Neural progenitor cell (in vitro differentiated cells): Measurements from ENCODE around the gene AMBN. TPM values are rescaled to one million over a fixed set of nuclear protein-coding genes. Genes with fewer than 3 reads are reported as not detected.

Experiments
- DNase-seq: peaks from one replicate; pipeline ENCODE4 v3.0.0-alpha.2; 2016; ENCODE audit warnings: low spot score
- H2AFZ ChIP-seq: fragments of 200-600 bp; sonication (generic); replicated peaks from 2 replicates; pipeline ENCODE4 v1.6.1; 2016; ENCODE audit warnings: antibody characterized with exemption
- H3F3A ChIP-seq: fragments of 200-600 bp; sonication (generic); 2 replicates; pipeline ENCODE4 v1.6.1; 2016; ENCODE audit warnings: antibody characterized with exemption, low read depth
- H3K27ac ChIP-seq: fragments of 200-600 bp; sonication (generic); 2 replicates; pipeline ENCODE4 v1.5.1; 2016; ENCODE audit warnings: mild to moderate bottlenecking
- H3K27me3 ChIP-seq: fragments of 200-600 bp; sonication (generic); 2 replicates; pipeline ENCODE4 v1.6.1; 2016; ENCODE audit warnings: mild to moderate bottlenecking, moderate library complexity
- H3K36me3 ChIP-seq: fragments of 200-600 bp; sonication (generic); 2 replicates; pipeline ENCODE4 v1.5.1; 2016
- H3K4me1 ChIP-seq: fragments of 200-600 bp; sonication (generic); 2 replicates; pipeline ENCODE4 v1.6.1; 2016; ENCODE audit warnings: mixed run types
- H3K4me2 ChIP-seq: fragments of 200-600 bp; sonication (generic); 2 replicates; pipeline ENCODE4 v1.6.1; 2016
- H3K4me3 ChIP-seq: fragments of 200-600 bp; sonication (generic); 2 replicates; pipeline ENCODE4 v1.5.1; 2016
- H3K79me2 ChIP-seq: fragments of 200-600 bp; sonication (generic); 2 replicates; pipeline ENCODE4 v1.6.1; 2016; ENCODE audit warnings: low read depth
- H3K9ac ChIP-seq: fragments of 200-600 bp; sonication (generic); 2 replicates; pipeline ENCODE4 v1.6.1; 2016
- H3K9me3 ChIP-seq: fragments of 200-600 bp; sonication (generic); 2 replicates; pipeline ENCODE4 v1.5.1; 2016; ENCODE audit warnings: low read depth
- H4K20me1 ChIP-seq: fragments of 200-600 bp; sonication (generic); 2 replicates; pipeline ENCODE4 v1.6.1; 2016; ENCODE audit warnings: low read depth
- H3K27ac Mint-ChIP-seq: 3 replicates; pipeline ENCODE4 v1.8.0; 2021; ENCODE audit warnings: mixed read lengths
- H3K27me3 Mint-ChIP-seq: 2 replicates; pipeline ENCODE4 v1.8.0; 2022; ENCODE audit warnings: low read depth, mild to moderate bottlenecking, inconsistent platforms, moderate library complexity, mixed read lengths; ENCODE audit not compliant: insufficient read depth
- H3K36me3 Mint-ChIP-seq: 3 replicates; pipeline ENCODE4 v1.8.0; 2021; ENCODE audit warnings: mixed read lengths
- H3K4me1 Mint-ChIP-seq: 3 replicates; pipeline ENCODE4 v1.8.0; 2021; ENCODE audit warnings: mixed read lengths
- H3K4me3 Mint-ChIP-seq: 3 replicates; pipeline ENCODE4 v1.8.0; 2021; ENCODE audit warnings: mild to moderate bottlenecking, moderate library complexity, mixed read lengths
- H3K9me3 Mint-ChIP-seq: 3 replicates; pipeline ENCODE4 v1.8.0; 2020; ENCODE audit warnings: mixed read lengths
- EZH2 ChIP-seq: fragments of 200-600 bp; sonication (generic); IDR thresholded peaks from 2 replicates; pipeline ENCODE4 v1.6.1; 2017; ENCODE audit warnings: antibody characterized with exemption, mild to moderate bottlenecking, moderate library complexity
- EZH2phosphoT487 ChIP-seq: fragments of 200-600 bp; sonication (generic); IDR thresholded peaks from 2 replicates; pipeline ENCODE4 v1.6.1; 2017; ENCODE audit warnings: antibody characterized with exemption
- total RNA-seq: library from RNA; depleted of rRNA; stranded (reverse); fragments of >200 nt; gene quantifications from 2 replicates; pipeline ENCODE4 v1.2.3, GENCODE V29; 2015; ENCODE audit warnings: low replicate concordance
- TF ChIP-seq, protein P1 (sequence below): fragments of 200-600 bp; sonication (generic); IDR thresholded peaks from 2 replicates; pipeline ENCODE4 v1.5.1; 2017; ENCODE audit warnings: antibody characterized with exemption, mild to moderate bottlenecking

The AMBN gene
- total RNA-seq, 1 donor from 2014 or later: not detected

DNA sequence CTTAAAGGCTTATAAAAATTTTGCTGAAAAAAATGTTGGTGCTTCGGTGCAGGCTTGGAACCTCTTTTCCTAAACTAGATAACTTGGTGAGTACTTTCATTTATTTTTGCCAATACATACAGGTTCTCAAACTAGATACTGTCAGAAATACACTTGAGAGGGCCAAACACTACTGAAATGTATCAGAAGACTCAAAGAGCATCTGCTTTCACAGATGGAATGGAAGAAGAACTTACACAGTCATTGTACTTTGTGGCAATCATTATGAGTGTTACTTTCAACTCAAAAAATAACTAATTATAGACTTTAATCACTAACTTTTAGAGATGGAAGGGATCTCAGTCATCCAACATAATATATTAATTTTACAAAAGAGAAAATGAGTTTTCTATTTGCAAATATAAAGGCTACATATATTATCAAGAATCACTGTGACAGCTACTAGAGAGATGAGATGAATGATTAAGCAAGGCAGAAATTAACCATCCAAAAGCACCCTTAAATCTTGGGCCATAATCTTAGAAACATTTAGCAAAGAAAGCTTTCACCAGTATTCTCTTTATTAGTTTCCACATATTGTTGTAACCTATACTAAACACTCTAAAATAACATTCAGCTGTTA is 37.5 kb downstream of the AMBN start:
- DNase-seq: no peak
- Histone ChIP-seq H3F3A (no peaks in the 10 kb centered on the region), H3K79me2 (no peaks in the 10 kb centered on the region), H3K27ac (no peak overlapping the region), H3K9me3 (no peaks in the 10 kb centered on the region), H2AFZ (no peak overlapping the region), H3K36me3 (no peaks in the 10 kb centered on the region), H3K9ac (no peak overlapping the region), H4K20me1 (no peaks in the 10 kb centered on the region), H3K4me1 (no peaks in the 10 kb centered on the region), H3K4me2 (no peak overlapping the region), H3K4me3 (no peak overlapping the region), H3K27me3 (no peaks in the 10 kb centered on the region)
- TF ChIP-seq EZH2phosphoT487 (no peak), EZH2 (no peak)
- TF ChIP-seq, protein P1, sequence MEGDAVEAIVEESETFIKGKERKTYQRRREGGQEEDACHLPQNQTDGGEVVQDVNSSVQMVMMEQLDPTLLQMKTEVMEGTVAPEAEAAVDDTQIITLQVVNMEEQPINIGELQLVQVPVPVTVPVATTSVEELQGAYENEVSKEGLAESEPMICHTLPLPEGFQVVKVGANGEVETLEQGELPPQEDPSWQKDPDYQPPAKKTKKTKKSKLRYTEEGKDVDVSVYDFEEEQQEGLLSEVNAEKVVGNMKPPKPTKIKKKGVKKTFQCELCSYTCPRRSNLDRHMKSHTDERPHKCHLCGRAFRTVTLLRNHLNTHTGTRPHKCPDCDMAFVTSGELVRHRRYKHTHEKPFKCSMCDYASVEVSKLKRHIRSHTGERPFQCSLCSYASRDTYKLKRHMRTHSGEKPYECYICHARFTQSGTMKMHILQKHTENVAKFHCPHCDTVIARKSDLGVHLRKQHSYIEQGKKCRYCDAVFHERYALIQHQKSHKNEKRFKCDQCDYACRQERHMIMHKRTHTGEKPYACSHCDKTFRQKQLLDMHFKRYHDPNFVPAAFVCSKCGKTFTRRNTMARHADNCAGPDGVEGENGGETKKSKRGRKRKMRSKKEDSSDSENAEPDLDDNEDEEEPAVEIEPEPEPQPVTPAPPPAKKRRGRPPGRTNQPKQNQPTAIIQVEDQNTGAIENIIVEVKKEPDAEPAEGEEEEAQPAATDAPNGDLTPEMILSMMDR: no peak
- H3K36me3 Mint-ChIP-seq: no peaks in the 10 kb centered on the region
- H3K27ac Mint-ChIP-seq: no peak overlapping the region
- H3K4me1 Mint-ChIP-seq: peaks cover 2% of the 10 kb centered on the region
- H3K27me3 Mint-ChIP-seq: no peaks in the 10 kb centered on the region
- no peaks in the 10 kb centered on the region for H3K9me3 Mint-ChIP-seq
- H3K4me3 Mint-ChIP-seq: no peak overlapping the region

DNA sequence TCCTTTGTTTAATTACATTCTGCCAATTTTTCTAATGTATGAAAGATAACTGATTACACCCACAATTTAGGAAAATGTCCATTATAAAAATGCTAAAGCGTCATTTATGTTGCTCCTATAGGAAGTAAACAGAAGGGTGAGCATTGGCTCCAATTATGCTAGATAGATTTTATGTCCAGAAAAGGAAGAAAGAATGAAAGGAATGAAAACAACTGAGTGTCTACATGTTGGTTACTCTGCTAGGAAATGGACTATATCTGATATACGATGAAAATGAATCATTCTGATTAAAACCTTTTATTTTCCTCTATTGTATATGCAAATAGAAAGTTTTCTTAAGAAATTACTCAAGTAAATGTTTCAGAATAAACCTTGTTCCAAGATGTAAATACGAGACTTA is 38.1 kb downstream of the AMBN start:
- H3K4me2 ChIP-seq: no peak overlapping the region
- no peaks in the 10 kb centered on the region for H3K4me1 ChIP-seq
- no peaks in the 10 kb centered on the region for H3K9me3 ChIP-seq
- Mint-ChIP-seq H3K4me1 (peaks cover 2% of the 10 kb centered on the region), H3K4me3 (no peak overlapping the region), H3K9me3 (no peaks in the 10 kb centered on the region), H3K27ac (no peak overlapping the region), H3K27me3 (no peaks in the 10 kb centered on the region), H3K36me3 (no peaks in the 10 kb centered on the region)
- H3F3A ChIP-seq: no peaks in the 10 kb centered on the region
- DNase-seq: no peak
- H2AFZ ChIP-seq: no peak overlapping the region
- H4K20me1 ChIP-seq: no peaks in the 10 kb centered on the region
- no peaks in the 10 kb centered on the region for H3K27me3 ChIP-seq
- H3K4me3 ChIP-seq: no peak overlapping the region
- no peaks in the 10 kb centered on the region for H3K79me2 ChIP-seq
- no peaks in the 10 kb centered on the region for H3K36me3 ChIP-seq
- TF ChIP-seq EZH2phosphoT487 (no peak), EZH2 (no peak)
- TF ChIP-seq, protein P1: no peak
- H3K9ac ChIP-seq: no peak overlapping the region
- H3K27ac ChIP-seq: no peak overlapping the region

DNA sequence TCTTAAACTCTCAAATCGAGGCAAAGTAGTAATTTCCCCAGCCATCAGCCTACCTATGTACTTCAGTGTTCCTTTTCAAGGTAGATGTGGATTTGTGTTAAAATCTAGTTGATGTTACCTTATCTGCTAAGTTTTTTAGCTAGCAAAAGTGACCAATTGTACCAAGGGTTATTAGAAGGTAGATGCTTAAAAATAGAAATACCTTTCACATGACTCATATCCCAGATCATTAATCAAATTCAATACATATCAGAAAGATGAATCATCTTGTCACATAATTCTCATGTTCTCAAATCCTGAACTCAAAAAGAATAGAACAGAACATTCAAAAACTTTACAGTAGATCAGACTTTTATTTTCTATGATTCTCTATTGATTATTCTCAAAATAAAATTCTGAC is 40.0 kb downstream of the AMBN start:
- Histone ChIP-seq H3F3A (no peaks in the 10 kb centered on the region), H2AFZ (no peak overlapping the region), H3K79me2 (no peaks in the 10 kb centered on the region), H3K27ac (no peak overlapping the region), H3K4me3 (no peak overlapping the region), H3K4me1 (no peaks in the 10 kb centered on the region), H3K4me2 (no peak overlapping the region), H3K9me3 (no peaks in the 10 kb centered on the region), H3K9ac (no peak overlapping the region), H3K36me3 (no peaks in the 10 kb centered on the region), H4K20me1 (no peaks in the 10 kb centered on the region), H3K27me3 (no peaks in the 10 kb centered on the region)
- no peak overlapping the region for H3K4me3 Mint-ChIP-seq
- DNase-seq: no peak
- no peak for TF ChIP-seq EZH2phosphoT487
- TF ChIP-seq, protein P1: no peak
- no peak for TF ChIP-seq EZH2
- H3K27ac Mint-ChIP-seq: no peak overlapping the region
- no peaks in the 10 kb centered on the region for H3K36me3 Mint-ChIP-seq
- H3K27me3 Mint-ChIP-seq: no peaks in the 10 kb centered on the region
- H3K4me1 Mint-ChIP-seq: peaks cover 2% of the 10 kb centered on the region
- no peaks in the 10 kb centered on the region for H3K9me3 Mint-ChIP-seq
